GM12872 (cell line): ENCODE data around the gene ZFP82.

Experiments used
- TF ChIP-seq, protein P1 (sequence below): IDR thresholded peaks from 3 replicates; pipeline ENCODE4 v1.5.1; 2011; ENCODE audit warnings: low read depth, mild to moderate bottlenecking, low read length, moderate library complexity; ENCODE audit not compliant: insufficient read depth

ZFP82 gene

DNA sequence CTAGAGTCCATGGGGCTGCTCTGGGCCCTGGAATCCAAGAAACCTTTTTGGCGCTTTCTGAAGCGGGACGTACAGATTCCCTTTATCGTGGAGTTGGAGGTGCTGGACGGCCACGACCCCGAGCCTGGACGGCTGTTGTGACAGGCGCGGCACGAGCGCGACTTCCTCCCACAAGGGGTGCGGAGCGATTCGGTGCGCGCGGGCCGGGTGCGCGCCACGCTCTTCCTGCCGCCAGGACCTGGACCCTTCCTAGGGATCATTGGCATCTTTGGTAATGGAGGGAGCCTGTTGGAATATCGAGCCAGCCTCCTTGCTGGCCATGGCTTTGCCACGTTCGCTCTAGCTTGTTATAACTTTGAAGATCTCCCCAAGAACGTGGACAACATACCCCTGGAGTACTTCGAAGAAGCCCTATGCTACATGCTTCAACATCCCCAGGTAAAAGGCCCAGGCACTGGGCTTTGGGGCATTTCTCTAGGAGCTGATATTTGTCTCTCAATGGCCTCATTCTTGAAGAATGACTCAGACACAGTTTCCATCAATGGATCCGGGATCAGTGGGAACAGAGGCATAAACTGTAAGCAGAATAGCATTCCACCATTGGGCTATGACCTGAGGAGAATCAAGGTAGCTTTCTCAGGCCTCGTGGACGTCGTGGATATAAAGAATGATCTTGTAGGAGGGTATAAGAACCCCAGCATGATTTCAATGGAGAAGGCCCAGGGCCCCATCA lies 3.5 kb upstream of the ZFP82 start:
- TF ChIP-seq, protein P1, sequence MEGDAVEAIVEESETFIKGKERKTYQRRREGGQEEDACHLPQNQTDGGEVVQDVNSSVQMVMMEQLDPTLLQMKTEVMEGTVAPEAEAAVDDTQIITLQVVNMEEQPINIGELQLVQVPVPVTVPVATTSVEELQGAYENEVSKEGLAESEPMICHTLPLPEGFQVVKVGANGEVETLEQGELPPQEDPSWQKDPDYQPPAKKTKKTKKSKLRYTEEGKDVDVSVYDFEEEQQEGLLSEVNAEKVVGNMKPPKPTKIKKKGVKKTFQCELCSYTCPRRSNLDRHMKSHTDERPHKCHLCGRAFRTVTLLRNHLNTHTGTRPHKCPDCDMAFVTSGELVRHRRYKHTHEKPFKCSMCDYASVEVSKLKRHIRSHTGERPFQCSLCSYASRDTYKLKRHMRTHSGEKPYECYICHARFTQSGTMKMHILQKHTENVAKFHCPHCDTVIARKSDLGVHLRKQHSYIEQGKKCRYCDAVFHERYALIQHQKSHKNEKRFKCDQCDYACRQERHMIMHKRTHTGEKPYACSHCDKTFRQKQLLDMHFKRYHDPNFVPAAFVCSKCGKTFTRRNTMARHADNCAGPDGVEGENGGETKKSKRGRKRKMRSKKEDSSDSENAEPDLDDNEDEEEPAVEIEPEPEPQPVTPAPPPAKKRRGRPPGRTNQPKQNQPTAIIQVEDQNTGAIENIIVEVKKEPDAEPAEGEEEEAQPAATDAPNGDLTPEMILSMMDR = no peak

DNA sequence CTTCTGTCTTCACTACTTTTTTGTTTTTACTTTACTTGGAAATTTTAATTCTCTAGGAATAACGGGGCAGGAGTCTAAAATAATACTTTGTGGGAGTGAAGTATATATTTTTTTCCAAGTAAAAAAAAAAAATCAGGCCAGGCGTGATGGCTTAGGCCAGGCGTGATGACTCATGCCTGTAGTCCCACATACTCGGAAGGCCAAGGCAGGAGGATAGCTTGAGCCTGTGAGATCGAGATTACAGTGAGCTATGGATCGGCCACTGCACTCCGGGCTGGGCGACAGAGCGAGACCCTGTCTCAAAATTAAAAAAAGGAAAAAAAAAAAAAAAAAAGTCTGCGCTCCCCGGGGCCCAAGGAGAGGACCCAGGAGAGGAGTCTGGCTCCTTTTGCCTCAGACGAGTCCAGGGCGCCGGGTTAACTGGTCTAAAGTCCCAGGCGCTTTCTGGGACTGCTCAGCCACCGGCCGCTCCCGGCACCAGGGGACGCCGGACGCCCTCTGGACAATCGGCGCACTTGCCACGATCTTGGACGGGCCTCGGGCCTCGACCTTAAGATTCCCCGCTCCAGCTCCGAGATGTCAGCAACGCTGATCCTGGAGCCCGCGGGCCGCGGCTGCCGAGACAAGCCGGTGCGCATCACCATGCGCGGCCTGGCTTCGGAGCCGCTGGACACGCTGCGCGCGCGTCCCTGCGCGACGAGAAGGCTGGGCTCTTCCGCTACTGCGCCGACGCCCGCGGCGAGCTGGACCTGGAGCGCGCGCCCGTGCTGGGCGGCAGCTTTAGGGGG lies 2.7 kb upstream of the ZFP82 start:
- TF ChIP-seq, protein P1 = no peak

DNA sequence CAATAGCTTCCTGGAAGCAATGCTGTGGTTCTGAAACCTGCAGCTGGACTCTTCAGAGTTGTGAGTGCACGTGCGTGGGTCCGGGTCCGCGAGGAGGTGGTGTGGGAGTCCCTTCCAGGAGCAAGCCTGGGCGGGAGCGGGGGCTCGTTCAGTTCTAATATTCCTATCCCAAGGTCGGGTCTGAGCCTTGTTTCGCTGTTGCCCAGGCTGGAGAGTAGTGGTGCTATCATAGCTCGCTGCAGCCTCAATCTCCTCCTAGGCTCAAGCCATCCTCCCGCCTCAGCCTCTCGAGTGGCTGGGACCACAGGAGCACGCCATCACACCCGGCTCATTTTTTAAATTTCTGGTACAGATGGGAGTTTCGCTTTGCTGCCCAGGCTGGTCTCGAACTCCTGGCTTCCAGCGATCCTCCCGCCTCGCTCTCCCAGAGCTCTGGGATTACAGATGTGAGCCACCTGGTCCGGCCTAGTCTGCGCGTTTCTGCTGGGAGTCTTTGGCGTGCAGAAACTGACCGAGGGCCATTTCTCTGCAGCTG lies 625 bp downstream of the ZFP82 start:
- TF ChIP-seq, protein P1 = no peak

DNA sequence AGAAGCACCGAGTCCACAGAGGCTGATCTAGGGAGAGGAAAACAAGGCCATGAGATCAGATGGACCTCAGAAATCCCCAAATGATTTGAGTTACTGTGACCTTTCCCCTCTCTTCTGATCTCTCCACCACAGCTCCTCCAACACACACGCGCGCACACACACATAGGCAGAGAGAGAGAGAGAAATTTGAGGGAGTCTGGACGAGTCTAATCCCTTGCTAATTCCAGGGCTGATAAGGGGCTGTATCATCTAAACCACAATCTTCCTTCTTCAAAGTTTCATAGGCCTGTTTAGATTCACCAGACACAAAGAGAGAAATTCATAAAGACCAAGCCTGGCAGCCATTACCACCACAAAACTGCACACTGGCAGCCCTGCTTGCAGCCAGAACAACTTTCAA lies 8.6 kb downstream of the ZFP82 start:
- TF ChIP-seq, protein P1 = no peak

DNA sequence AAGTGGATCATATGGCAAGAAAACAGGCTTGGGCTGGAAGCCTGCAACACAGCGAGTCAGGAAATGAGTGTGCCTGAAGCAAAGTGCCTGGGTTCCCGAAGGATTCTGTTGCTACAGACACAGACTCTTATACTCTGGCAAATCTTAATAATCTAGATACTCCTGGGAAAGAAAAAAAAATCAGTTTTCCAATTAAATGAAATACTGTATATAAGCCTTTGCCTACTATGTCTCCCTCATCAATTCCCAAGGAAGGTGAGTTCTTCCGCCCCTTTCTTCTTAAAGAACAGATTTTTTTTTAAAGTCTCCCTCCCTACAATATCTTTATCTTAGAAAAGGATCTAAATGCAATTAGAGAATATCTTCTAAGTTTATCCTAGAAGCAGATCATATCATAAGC lies 10.3 kb downstream of the ZFP82 start:
- TF ChIP-seq, protein P1 = no peak

DNA sequence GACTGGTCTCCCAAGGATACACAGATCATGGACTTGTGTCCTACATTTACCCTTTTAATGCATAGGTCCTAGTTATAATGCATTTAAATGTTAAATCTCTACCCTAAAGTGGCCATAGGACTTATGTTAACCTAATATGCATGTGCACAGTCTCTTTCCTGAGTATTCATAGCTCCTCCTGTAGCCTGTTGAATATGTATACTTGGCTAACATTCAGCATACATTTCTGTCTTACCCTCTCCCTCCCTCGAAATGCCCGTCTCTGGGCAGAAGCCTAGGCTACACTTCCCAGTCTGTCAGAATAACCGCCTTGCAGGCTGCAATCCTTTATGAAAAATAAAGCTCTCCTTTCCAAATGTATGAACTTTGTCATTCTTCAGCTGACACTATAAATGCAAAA lies 13.9 kb downstream of the ZFP82 start:
- TF ChIP-seq, protein P1 = no peak

DNA sequence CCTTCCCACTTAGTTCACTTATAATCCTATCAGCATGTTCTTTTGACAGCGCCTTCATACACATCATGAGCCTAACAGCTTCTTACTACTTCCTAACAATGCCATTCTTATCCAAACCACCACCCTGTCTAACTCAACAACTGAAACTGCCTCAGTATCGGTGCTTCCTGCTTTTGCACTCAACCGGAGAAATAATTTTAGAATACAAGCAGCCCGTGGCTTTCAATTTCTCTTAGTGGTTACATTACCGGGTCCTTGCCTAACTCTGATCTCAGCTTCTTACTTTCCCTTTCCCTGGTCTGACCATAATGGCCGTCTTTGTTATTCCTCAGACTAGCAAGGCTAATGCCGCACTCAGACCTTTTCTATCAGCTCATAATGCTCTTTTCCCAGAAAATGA lies 17.0 kb downstream of the ZFP82 start:
- TF ChIP-seq, protein P1 = no peak
